ENCODE data around the gene TH. TPM values are rescaled to one million over a fixed set of nuclear protein-coding genes. Genes with fewer than 3 reads are reported as not detected.
"Not testable (repeated sequence)": the region's sequence is repeated elsewhere in the genome, so short reads cannot be mapped to it uniquely, and the experiment has no call there.

TH gene
- total RNA-seq, 2 donors from 2014 or later: not detected

DNA sequence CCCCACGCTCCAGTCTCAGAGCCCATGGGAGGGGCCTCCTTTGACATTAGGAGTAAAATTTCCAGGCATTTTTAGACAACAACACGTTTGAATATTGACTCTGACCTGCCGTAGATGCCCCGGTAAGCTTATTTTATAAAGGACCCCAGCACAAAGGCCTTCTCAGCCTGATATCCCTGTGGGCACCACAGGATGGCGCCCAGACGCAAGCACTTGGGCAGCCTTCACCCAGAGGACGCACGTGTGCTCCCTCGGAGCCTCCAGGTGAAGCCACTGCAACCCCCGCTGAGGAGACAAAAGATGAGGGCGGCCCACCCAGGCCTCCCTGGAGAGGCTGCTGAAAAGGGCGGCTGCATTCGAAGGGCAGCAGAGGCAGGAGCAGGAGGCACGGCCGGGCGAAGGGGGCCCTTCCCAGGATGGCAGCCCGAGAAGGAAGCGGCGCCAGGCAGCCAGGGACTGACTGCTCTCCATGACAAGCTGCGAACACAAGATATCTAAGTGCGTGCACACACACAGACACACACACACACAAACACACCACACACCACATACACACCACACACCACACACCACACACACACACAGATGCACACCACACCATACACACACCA is 15.2 kb upstream of the TH start:
- Mint-ChIP-seq H3K27me3 (peaks cover 21% of the 10 kb centered on the region), H3K27ac (no peak overlapping the region), H3K4me3 (no peak overlapping the region), H3K36me3 (ENCODE audit: low read depth) (no peaks in the 10 kb centered on the region), H3K4me1 (peaks cover 4% of the 10 kb centered on the region)
- ATAC-seq (peak; percentile 86), DNase-seq (peak in 1 of 3 donors; percentile 28)
- no peaks in the 10 kb centered on the region for H3K9me3 ChIP-seq (ENCODE audit: control insufficient read depth, low read length, poor library complexity, severe bottlenecking)

GRCh38 chr11:2185324-2186085 is 13.9 kb upstream of the TH start:
- Mint-ChIP-seq H3K27ac (no peak overlapping the region), H3K4me3 (no peak overlapping the region), H3K36me3 (ENCODE audit: low read depth) (no peaks in the 10 kb centered on the region), H3K27me3 (peaks cover 17% of the 10 kb centered on the region), H3K4me1 (peaks cover under 1% of the 10 kb centered on the region)
- ATAC-seq (no peak), DNase-seq (no peak)
- H3K9me3 ChIP-seq (ENCODE audit: control insufficient read depth, low read length, poor library complexity, severe bottlenecking): no peaks in the 10 kb centered on the region

DNA sequence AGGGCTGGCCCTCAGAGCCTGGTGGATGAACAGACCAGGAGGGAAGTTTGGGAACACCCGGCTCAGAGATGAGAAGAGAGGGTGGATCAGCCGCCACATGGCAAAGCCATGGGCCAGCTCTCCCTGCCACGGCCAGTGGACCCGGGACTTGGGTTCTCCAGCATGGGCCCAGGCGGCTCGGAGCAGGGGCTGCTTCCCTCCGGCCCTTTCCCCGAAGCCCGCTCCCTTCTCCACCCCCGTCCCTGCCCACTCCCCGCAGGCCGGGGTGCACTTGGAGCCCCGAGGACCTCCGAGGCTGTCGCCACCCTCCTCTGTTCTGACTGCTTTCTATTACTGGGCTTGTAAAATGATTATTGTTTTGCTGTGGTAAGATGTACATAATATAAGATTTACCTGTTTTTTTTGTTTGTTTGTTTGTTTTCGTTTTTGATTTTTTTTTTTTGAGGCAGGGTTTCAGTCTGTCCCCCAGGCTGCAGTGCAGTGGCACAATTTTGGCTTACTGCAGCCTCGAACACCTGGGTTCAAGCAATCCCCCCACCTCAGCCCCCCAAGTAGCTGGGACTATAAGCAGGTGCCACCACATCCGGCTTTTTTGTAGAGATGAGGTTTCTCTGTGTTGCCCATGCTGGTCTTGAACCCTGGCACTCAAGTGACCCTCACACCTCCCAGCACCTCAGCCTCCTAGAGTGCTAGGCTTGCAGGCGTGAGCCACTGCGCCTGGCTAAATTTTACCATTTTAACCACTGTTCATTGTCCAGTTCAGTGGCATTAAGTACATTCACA is 11.3 kb upstream of the TH start:
- DNase-seq (no peak), ATAC-seq (no peak)
- H3K9me3 ChIP-seq (ENCODE audit: control insufficient read depth, low read length, poor library complexity, severe bottlenecking): no peaks in the 10 kb centered on the region
- Mint-ChIP-seq H3K27me3 (peaks cover 9% of the 10 kb centered on the region), H3K36me3 (ENCODE audit: low read depth) (no peaks in the 10 kb centered on the region), H3K4me1 (no peaks in the 10 kb centered on the region), H3K27ac (no peak overlapping the region), H3K4me3 (no peak overlapping the region)

DNA sequence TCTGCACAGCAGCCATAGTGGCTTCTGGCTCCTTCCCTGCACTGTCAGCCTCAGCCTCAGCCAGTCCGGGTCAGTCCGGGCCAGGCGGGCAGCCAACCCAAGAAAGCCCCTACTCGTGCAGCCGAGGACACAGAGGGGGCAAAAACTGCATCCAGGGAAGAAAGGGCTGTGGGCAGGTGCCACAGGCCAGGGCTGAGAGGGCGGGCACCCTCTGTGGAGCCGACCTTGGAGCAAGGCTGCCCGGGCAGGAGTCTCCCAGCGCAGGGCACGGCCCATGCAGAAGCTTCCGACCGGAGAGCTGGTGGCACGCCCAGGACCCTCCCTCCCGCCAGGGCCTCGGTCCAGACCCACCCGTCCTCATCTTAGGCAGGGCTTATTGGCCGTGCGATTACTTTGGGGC is 10.5 kb upstream of the TH start:
- DNase-seq (no peak), ATAC-seq (no peak)
- H3K4me3 Mint-ChIP-seq: no peak overlapping the region
- no peaks in the 10 kb centered on the region for H3K36me3 Mint-ChIP-seq (ENCODE audit: low read depth)
- peaks cover 9% of the 10 kb centered on the region for H3K27me3 Mint-ChIP-seq
- H3K4me1 Mint-ChIP-seq: no peaks in the 10 kb centered on the region
- no peak overlapping the region for H3K27ac Mint-ChIP-seq
- H3K9me3 ChIP-seq (ENCODE audit: control insufficient read depth, low read length, poor library complexity, severe bottlenecking): no peaks in the 10 kb centered on the region

DNA sequence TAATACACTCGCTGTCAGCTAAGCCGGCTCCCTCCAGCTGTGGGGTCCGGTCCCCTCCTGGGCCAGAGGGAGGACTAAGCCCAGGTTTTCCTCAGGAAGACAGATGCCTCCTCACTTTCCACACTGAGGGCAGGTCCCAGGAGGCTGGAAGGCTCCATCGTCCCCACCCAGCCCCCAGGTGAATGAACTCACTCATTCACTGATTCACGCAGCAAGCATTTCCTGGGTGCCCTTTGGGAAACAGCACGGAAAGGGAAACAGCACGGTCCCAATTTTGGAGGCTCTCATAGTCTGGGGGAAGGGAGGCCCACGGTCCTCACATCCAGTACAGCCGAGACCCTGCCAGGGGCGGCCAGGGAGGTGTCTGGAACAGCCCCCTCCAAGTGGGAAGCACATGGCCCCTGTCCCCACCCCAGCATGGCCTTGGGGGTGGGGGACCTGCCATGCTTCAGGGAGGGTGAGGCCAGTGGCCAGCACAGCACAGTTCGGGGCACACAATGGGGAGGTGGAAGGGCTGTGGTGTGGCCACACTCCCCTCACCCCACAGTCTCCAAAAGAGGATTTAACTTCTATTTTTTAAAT is 9.3 kb upstream of the TH start:
- H3K27ac Mint-ChIP-seq: no peak overlapping the region
- ATAC-seq (no peak), DNase-seq (no peak)
- no peak overlapping the region for H3K4me3 Mint-ChIP-seq
- H3K9me3 ChIP-seq (ENCODE audit: control insufficient read depth, low read length, poor library complexity, severe bottlenecking): no peaks in the 10 kb centered on the region
- no peaks in the 10 kb centered on the region for H3K4me1 Mint-ChIP-seq
- peaks cover 9% of the 10 kb centered on the region for H3K27me3 Mint-ChIP-seq
- no peaks in the 10 kb centered on the region for H3K36me3 Mint-ChIP-seq (ENCODE audit: low read depth)

GRCh38 chr11:2180347-2180746 is 8.7 kb upstream of the TH start:
- DNase-seq: no peak
- Mint-ChIP-seq H3K27me3 (peaks cover 8% of the 10 kb centered on the region), H3K4me1 (no peaks in the 10 kb centered on the region), H3K27ac (no peak overlapping the region), H3K4me3 (no peak overlapping the region), H3K36me3 (ENCODE audit: low read depth) (no peaks in the 10 kb centered on the region)
- H3K9me3 ChIP-seq (ENCODE audit: control insufficient read depth, low read length, poor library complexity, severe bottlenecking): no peaks in the 10 kb centered on the region
- no peak for ATAC-seq

DNA sequence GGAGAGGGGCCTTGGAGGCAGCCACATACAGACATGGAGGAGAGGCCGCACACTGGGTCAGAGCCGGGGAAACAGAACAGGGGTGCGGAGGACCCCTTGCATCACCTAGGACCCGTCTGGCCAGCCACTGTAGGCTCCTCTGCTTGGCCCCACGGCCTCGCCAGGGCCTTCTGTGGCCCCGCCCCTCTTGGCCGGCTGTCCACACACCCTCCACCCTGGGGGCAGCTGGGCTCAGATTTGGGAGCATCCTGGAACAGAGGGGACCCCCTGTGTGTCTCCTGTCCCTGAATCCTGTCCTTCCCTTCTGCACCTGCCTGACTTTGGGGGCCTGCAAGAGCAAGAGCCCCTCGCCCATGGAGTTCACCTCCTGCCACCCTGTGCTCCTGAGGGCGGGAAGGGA is 7.9 kb upstream of the TH start:
- no peaks in the 10 kb centered on the region for H3K36me3 Mint-ChIP-seq (ENCODE audit: low read depth)
- H3K9me3 ChIP-seq (ENCODE audit: control insufficient read depth, low read length, poor library complexity, severe bottlenecking): no peaks in the 10 kb centered on the region
- DNase-seq: no peak
- no peak overlapping the region for H3K4me3 Mint-ChIP-seq
- H3K27me3 Mint-ChIP-seq: peaks cover under 1% of the 10 kb centered on the region
- H3K27ac Mint-ChIP-seq: no peak overlapping the region
- no peaks in the 10 kb centered on the region for H3K4me1 Mint-ChIP-seq
- ATAC-seq: no peak

GRCh38 chr11:2178906-2179494 is 7.4 kb upstream of the TH start:
- no peaks in the 10 kb centered on the region for H3K9me3 ChIP-seq (ENCODE audit: control insufficient read depth, low read length, poor library complexity, severe bottlenecking)
- no peak for ATAC-seq
- Mint-ChIP-seq H3K4me3 (no peak overlapping the region), H3K27me3 (no peaks in the 10 kb centered on the region), H3K27ac (no peak overlapping the region), H3K4me1 (no peaks in the 10 kb centered on the region), H3K36me3 (ENCODE audit: low read depth) (no peaks in the 10 kb centered on the region)
- no peak for DNase-seq

DNA sequence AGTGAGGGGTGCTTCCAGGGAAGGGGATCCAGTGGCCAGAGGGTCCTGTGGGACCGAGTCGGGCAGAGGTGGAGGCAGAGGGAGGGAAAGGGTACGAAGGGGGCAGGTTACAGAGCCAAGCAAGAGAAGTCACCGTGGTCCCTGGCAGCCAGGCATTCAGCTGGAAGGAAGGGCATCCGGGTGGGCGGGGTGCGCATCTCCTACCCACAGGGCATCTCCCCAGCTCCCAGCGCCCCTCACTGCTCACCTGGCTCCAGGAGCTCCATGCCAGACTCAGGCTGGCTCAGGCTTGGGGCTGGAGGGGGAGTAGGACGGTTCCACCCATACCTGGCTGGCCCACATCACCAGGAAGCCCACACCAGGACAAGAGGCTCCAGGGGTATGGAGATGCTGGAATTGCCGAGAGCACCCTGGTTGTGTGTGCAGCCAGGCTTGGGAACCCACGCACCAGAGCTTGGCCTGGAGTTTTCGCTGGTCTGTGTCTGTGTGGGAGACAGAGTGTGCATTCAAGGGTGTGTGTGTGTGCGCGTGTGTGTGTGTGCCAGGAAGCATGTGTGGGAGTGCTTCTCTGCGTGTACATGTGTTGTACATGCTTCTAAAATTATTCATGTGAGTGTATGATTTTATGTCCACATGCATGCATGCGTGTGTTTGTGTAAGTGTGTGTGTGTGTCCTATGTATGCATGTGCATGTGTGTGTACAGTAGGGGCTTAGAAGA is 6.6 kb upstream of the TH start:
- H3K27me3 Mint-ChIP-seq, H3K4me1 Mint-ChIP-seq: not testable (repeated sequence)

DNA sequence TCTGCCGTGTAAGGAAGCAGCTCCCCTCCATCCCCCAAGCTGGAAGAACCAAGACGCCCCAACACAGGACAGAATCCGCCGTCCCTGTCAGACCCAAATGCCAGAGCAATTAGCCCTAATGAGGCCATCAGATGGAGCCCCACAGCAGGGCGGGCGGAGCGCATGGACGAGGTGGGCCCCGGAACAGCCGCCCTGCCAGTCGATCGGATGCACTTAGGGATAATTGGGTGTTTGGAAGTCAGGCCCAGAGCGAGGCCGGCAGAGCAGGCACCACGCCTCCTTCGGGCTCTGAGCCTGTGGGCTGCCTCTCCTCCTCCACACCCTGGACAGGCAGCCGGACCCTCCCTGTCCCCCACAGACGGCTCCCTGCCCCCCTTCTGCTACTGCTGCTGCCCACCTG is 5.5 kb upstream of the TH start:
- Mint-ChIP-seq H3K36me3 (ENCODE audit: low read depth) (no peaks in the 10 kb centered on the region), H3K27ac (no peak overlapping the region), H3K27me3 (no peaks in the 10 kb centered on the region), H3K4me3 (no peak overlapping the region), H3K4me1 (peaks cover 2% of the 10 kb centered on the region)
- DNase-seq (no peak), ATAC-seq (no peak)
- no peaks in the 10 kb centered on the region for H3K9me3 ChIP-seq (ENCODE audit: control insufficient read depth, low read length, poor library complexity, severe bottlenecking)

More for the DNA sequence above, 6.6 kb upstream of the TH start:
- not testable (repeated sequence) for H3K4me3 Mint-ChIP-seq; ATAC-seq; H3K9me3 ChIP-seq (ENCODE audit: control insufficient read depth, low read length, poor library complexity, severe bottlenecking); DNase-seq; H3K36me3 Mint-ChIP-seq (ENCODE audit: low read depth); H3K27ac Mint-ChIP-seq

DNA sequence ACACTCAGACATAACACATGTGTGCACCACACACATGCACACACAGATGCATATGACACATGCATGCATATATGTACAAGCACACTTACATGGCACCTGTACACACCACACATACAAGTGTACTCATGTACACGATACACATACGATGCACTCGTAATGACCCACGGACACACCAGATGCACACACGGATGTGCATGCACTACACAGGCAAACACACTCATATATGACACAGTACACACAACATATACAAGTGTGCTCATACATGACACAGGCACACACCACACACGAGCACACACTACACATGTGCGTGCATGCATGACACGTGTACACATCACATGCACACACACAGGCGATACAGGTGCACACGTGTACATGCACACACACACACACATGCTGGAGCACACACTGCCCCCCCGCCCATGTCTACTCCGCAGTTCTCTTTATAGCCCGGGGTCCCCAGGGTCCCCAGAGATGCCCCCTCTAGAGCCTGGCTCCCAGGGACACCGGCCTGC is 4.8 kb upstream of the TH start:
- no peaks in the 10 kb centered on the region for H3K9me3 ChIP-seq (ENCODE audit: control insufficient read depth, low read length, poor library complexity, severe bottlenecking)
- no peaks in the 10 kb centered on the region for H3K36me3 Mint-ChIP-seq (ENCODE audit: low read depth)
- peaks cover 2% of the 10 kb centered on the region for H3K4me1 Mint-ChIP-seq
- ATAC-seq: no peak
- H3K4me3 Mint-ChIP-seq: no peak overlapping the region
- no peak overlapping the region for H3K27ac Mint-ChIP-seq
- DNase-seq: no peak
- H3K27me3 Mint-ChIP-seq: no peaks in the 10 kb centered on the region

GRCh38 chr11:2175659-2176058 is 4.0 kb upstream of the TH start:
- ATAC-seq (no peak), DNase-seq (no peak)
- Mint-ChIP-seq H3K27ac (no peak overlapping the region), H3K4me1 (peaks cover 2% of the 10 kb centered on the region), H3K27me3 (no peaks in the 10 kb centered on the region), H3K4me3 (no peak overlapping the region), H3K36me3 (ENCODE audit: low read depth) (no peaks in the 10 kb centered on the region)
- no peaks in the 10 kb centered on the region for H3K9me3 ChIP-seq (ENCODE audit: control insufficient read depth, low read length, poor library complexity, severe bottlenecking)
